K562 (cell line): ENCODE results near the gene ARFGAP1. TPM values are rescaled to one million over a fixed set of nuclear protein-coding genes. Genes with fewer than 3 reads are reported as not detected.

Experiments used
- ATAC-seq: fragments of 200-7000 bp; cut with Tn5 transposase; 3 replicates; pipeline ENCODE4 v1.9.1; 2020; ENCODE audit warnings: moderate library complexity
- BruUV-seq: library from RNA; stranded (reverse); fragments of 400-500 nt; replicated peaks from 2 replicates; lab custom pipeline; 2021; lab: Mats Ljungman, UMichigan
- CTCF ChIA-PET: fragments of 300-600 bp; formaldehyde crosslinking; extraction: SDS; loops from one replicate; lab custom pipeline; 2021; ENCODE audit warnings: low intra/inter-chr PET ratio; lab: Yijun Ruan, JAX
- POLR2A ChIA-PET: fragments of 300-600, 350-650 bp; sonication (Branson Sonifier 250); formaldehyde crosslinking; extraction: SDS; loops from one replicate; lab custom pipeline; 2021; ENCODE audit warnings: antibody characterized with exemption, inconsistent platforms; lab: Yijun Ruan, JAX
- DNase-seq, 4 experiments: peaks; one replicate each; pipeline versions ENCODE4 v3.0.0 to v3.0.0-alpha.2; 2011 to 2018; ENCODE audit warnings: low spot score in 3 of 4, mixed read lengths in 3 of 4; ENCODE audit errors: extremely low read depth in 1 of 4
- FAIRE-seq: peaks from 2 replicates; lab custom pipeline; 2011; peaks lifted over from hg19 to GRCh38; lab: Jason Lieb, UNC
- H2AFZ ChIP-seq: 2 replicates; pipeline ENCODE4 v1.6.0; 2011; ENCODE audit warnings: low read depth, low read length, control low read depth, inconsistent platforms
- H3K27ac ChIP-seq: fragments of 200-600 bp; 3 replicates; pipeline ENCODE4 v1.8.0; 2011; ENCODE audit warnings: low read depth, mild to moderate bottlenecking, control low read depth, inconsistent platforms, low read length, moderate library complexity, mixed read lengths; ENCODE audit errors: extremely low read depth
- H3K27me3 ChIP-seq, 2 experiments: fragments of 300-600 bp in 1 of 2; 2 replicates in 1 of 2; 3 replicates in 1 of 2; pipeline versions ENCODE4 v1.6.0 to v1.8.0; 2011; ENCODE audit warnings: inconsistent platforms in 2 of 2, low read length in 2 of 2, mild to moderate bottlenecking in 1 of 2, mixed read lengths in 1 of 2, moderate library complexity in 1 of 2; ENCODE audit not compliant: control insufficient read depth in 2 of 2, insufficient read depth in 2 of 2
- H3K36me3 ChIP-seq: fragments of 300-600 bp; 3 replicates; pipeline ENCODE4 v1.8.0; 2011; ENCODE audit warnings: mild to moderate bottlenecking, low read length, inconsistent platforms; ENCODE audit not compliant: control insufficient read depth, insufficient read depth
- H3K4me1 ChIP-seq, 2 experiments: fragments of 200-600 bp in 1 of 2; replicated peaks in 1 of 2; 2 replicates in 1 of 2; 3 replicates in 1 of 2; pipeline versions ENCODE4 v1.5.1 to v1.8.0; 2011; ENCODE audit warnings: inconsistent platforms in 2 of 2, low read length in 2 of 2, mild to moderate bottlenecking in 1 of 2, mixed read lengths in 1 of 2, moderate library complexity in 1 of 2; ENCODE audit not compliant: control insufficient read depth in 2 of 2, insufficient read depth in 2 of 2
- H3K4me2 ChIP-seq: 2 replicates; pipeline ENCODE4 v1.6.1; 2011; ENCODE audit warnings: low read length, control low read depth, inconsistent platforms, mixed read lengths; ENCODE audit not compliant: insufficient read depth
- H3K4me3 ChIP-seq: fragments of 200-600 bp; sonication (generic), shearing (Covaris generic); 2 replicates; pipeline ENCODE4 v1.5.1; 2016; ENCODE audit warnings: control low read depth, inconsistent platforms
- H3K79me2 ChIP-seq: fragments of 200-600 bp; 3 replicates; pipeline ENCODE4 v1.8.0; 2011; ENCODE audit warnings: low read length, inconsistent platforms; ENCODE audit not compliant: control insufficient read depth, insufficient read depth
- H3K9ac ChIP-seq, 2 experiments: 2 replicates each; pipeline versions ENCODE4 v1.6.0 to v1.6.1; 2011; ENCODE audit warnings: low read depth in 2 of 2, low read length in 2 of 2, control low read depth in 1 of 2, inconsistent platforms in 1 of 2, mild to moderate bottlenecking in 1 of 2, mixed read lengths in 1 of 2; ENCODE audit not compliant: insufficient read depth in 1 of 2
- H3K9me1 ChIP-seq: one replicate; pipeline ENCODE4 v1.6.0; 2011; ENCODE audit warnings: inconsistent platforms, mild to moderate bottlenecking, low read length, moderate library complexity; ENCODE audit not compliant: control insufficient read depth, insufficient read depth
- H3K9me3 ChIP-seq: replicated peaks from 2 replicates; pipeline ENCODE4 v1.5.1; 2011; ENCODE audit warnings: low read depth, low read length, inconsistent platforms; ENCODE audit not compliant: control insufficient read depth, insufficient read depth
- H4K20me1 ChIP-seq: replicated peaks from 2 replicates; pipeline ENCODE4 v1.6.1; 2011; ENCODE audit warnings: low read length, inconsistent platforms, mixed read lengths; ENCODE audit not compliant: control insufficient read depth, insufficient read depth
- CBX8 ChIP-seq: fragments of 200-600 bp; sonication (generic); IDR thresholded peaks from 2 replicates; pipeline ENCODE4 v1.6.1; 2012; ENCODE audit warnings: borderline replicate concordance, mixed run types, low read depth, mild to moderate bottlenecking, moderate library complexity, mixed read lengths, low read length, control low read depth, inconsistent platforms; ENCODE audit not compliant: poor library complexity, severe bottlenecking; ENCODE audit errors: extremely low read depth
- HMGN3 ChIP-seq: IDR thresholded peaks from 2 replicates; pipeline ENCODE4 v1.6.1; 2011; ENCODE audit warnings: borderline replicate concordance, low read depth, mild to moderate bottlenecking, mixed read lengths, low read length; ENCODE audit not compliant: insufficient read length; ENCODE audit errors: extremely low read depth
- POLR2G ChIP-seq: fragments of 200-400 bp; formaldehyde crosslinking; IDR thresholded peaks from 2 replicates; pipeline ENCODE4 v1.6.1; 2017; ENCODE audit warnings: low read depth, mild to moderate bottlenecking, antibody characterized with exemption, low read length, moderate library complexity
- SMAD3 ChIP-seq: fragments of 450-650 bp; formaldehyde crosslinking; conservative IDR thresholded peaks from 2 replicates; pipeline ENCODE4 v1.4.0; 2020; ENCODE audit warnings: mild to moderate bottlenecking
- WGBS: fragments of 100-300 bp; shearing (Covaris generic); methylation state at CpG from one replicate; pipeline ENCODE4 v1.1.6; 2016; ENCODE audit warnings: low coverage, mixed read lengths; ENCODE audit not compliant: insufficient coverage; ENCODE audit errors: missing lambda C conversion rate; 5-methylcytosine and 5-hydroxymethylcytosine counted together
- in situ Hi-C: fragments of 300-500 bp; cut with MboI; formaldehyde crosslinking; loops from 4 replicates; pipeline ENCODE4 v1.15.0; 2018; ENCODE audit warnings: inconsistent platforms, mixed read lengths
- intact Hi-C: fragments of 100-400 bp; cut with micrococcal nuclease; formaldehyde crosslinking; loops from 2 replicates; pipeline ENCODE4 v1.14.2; 2022
- polyA plus RNA-seq, 8 experiments: library from polyadenylated mRNA; depleted of rRNA in 4 of 8; stranded (reverse) in 5 of 8; unstranded in 3 of 8; fragments of >200 nt; fragmentation: Nextera tagmentation in 2 of 8; fragmentation: Illumina TruSeq in 1 of 8; extraction: Ambion mirVana in 2 of 8; extraction: Trizol in 1 of 8; gene quantifications; 2 replicates each; pipeline versions ENCODE4 v1.2.1 to v1.2.3, GENCODE V29; 2011 to 2014; ENCODE audit warnings: inconsistent platforms in 1 of 8, missing spikeins in 1 of 8
- total RNA-seq, 7 experiments: library from RNA; depleted of rRNA in 6 of 7; stranded (reverse); fragments of >200 nt in 6 of 7; fragmentation: Illumina TruSeq in 2 of 7; extraction: Trizol in 2 of 7; gene quantifications; 2 replicates each; pipeline versions ENCODE4 v1.2.1 to v1.2.3, GENCODE V29; 2011 to 2021; ENCODE audit warnings: low replicate concordance in 1 of 7

ARFGAP1 gene
- total and polyA plus RNA-seq, 9 of the 15 experiments (the other 6 are each of a cell fraction or from before 2014, with no cell fraction given): 0.53 to 102 (median 33.5) TPM

- Histone ChIP-seq H3K27ac (no peak overlapping the region), H3K4me3 (no peak overlapping the region), H2AFZ (no peak overlapping the region), H3K4me2 (no peak overlapping the region), H3K9me1 (peaks cover 10% of the 10 kb centered on the region), H3K9ac (no peak overlapping the region), H3K27me3 (peaks cover 12 to 29% of the 10 kb centered on the region in 2 experiments; a peak in 4 of 5 replicates), H3K9me3 (no peaks in the 10 kb centered on the region), H3K79me2 (no peaks in the 10 kb centered on the region), H3K4me1 (peaks cover 0 to 79% of the 10 kb centered on the region in 2 experiments; a peak in 2 of 5 replicates), H4K20me1 (peaks cover 37% of the 10 kb centered on the region), H3K36me3 (peaks cover 14% of the 10 kb centered on the region; the same call in 1 of the 3 replicates)
- intact Hi-C loops (loop anchor here (5.0 kb wide), 1 partner anchor 66 kb away; no protein-coding TSS in a partner anchor), in situ Hi-C loops (no loop called here)
- TF ChIP-seq POLR2G (peak; percentile 42; the same call in 1 of the 2 replicates), SMAD3 (no peak), CBX8 (no peak), HMGN3 (no peak)
- DNase-seq: no peak
- ATAC-seq: no peak
- FAIRE-seq: no peak
- WGBS: 46% methylated on average over 7 of the region's 11 CpGs
- CTCF ChIA-PET: no interaction called here
- POLR2A ChIA-PET: interaction anchor here (5.7 kb wide), 1 partner anchor 12 kb away, joined by 28 read pairs; no protein-coding TSS in a partner anchor
- BruUV-seq: no TSS peak
Observed at GRCh38 chr20:63293456-63293855, 20.8 kb downstream of the ARFGAP1 start.
